ENCODE data around the gene CUBN. TPM values are rescaled to one million over a fixed set of nuclear protein-coding genes. Genes with fewer than 3 reads are reported as not detected.

CUBN gene
- total and polyA plus RNA-seq, 2 experiments from 2014 or later: 0.41 to 0.65 TPM

DNA sequence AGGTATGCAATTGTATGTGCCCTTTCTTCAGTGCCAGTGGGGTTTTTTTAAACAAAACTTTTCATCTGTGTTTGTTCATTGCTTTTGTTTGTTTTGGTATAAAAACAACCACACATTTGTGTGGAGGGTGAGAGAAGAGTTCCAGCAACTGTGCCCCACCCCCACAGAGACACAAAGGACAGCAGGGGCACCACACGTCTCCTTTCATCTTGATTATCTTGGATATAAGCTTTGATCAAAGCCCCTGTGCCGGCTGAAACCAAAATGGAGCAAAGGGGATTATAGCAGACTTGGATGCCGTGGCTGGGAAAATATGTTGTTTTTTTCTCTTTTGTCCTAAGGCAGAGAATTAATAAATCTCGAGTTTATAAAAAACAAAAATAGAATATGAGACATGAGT, 200.5 kb downstream of the CUBN start:
- Histone ChIP-seq H3K36me3 (ENCODE audit: low read depth) (no peaks in the 10 kb centered on the region), H3K79me2 (ENCODE audit: insufficient read depth) (no peaks in the 10 kb centered on the region), H3K4me3 (no peak overlapping the region), H3K4me2 (ENCODE audit: unreplicated experiment) (no peak overlapping the region), H3F3A (ENCODE audit: insufficient read depth) (no peaks in the 10 kb centered on the region), H3K4me1 (ENCODE audit: insufficient read depth) (no peaks in the 10 kb centered on the region), H4K20me1 (ENCODE audit: insufficient read depth) (no peaks in the 10 kb centered on the region), H3K9ac (no peak overlapping the region), H3K9me3 (ENCODE audit: low read depth) (no peaks in the 10 kb centered on the region), H3K27ac (no peak overlapping the region), H3K27me3 (replicated peaks; ENCODE audit: insufficient read depth) (no peaks in the 10 kb centered on the region), H3K9me2 (ENCODE audit: insufficient read depth) (no peaks in the 10 kb centered on the region), H2AFZ (no peak overlapping the region)
- DNase-seq: no peak
- in situ Hi-C loops (cut with MboI): no loop called here
- 84 to 85% methylated on average over 4 of the region's 4 CpGs for WGBS, 2 experiments (ENCODE audit: low coverage in 1 of 2, low lambda C conversion rate in 2 of 2, missing lambda C conversion rate in 2 of 2)
- no peak for TF ChIP-seq EZH2phosphoT487 (IDR thresholded peaks at IDR 0.05; ENCODE audit: insufficient read depth, low read depth)
- no peak for TF ChIP-seq EZH2 (IDR thresholded peaks at IDR 0.05; ENCODE audit: insufficient read depth, poor library complexity, severe bottlenecking)

DNA sequence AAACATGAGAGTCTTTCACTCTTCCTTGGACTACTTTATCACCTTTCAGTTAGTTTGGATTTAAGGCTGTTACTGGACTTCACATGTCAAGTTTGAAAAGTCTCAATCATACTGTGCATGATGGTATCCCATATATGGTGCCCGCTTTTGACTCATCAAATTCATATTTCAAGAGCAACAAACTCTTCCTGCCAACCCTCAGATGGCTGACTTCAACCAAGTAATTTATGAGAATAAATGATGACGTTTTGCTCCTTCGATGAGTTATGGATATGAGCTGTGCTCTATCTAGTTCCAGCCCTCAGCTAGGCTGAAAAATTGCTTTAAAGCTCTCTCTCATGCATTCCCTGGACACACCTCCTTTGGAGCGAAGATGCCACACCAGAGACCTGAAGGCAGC, 202.1 kb downstream of the CUBN start:
- in situ Hi-C loops (cut with MboI): no loop called here
- WGBS, 2 experiments (ENCODE audit: low coverage in 1 of 2, low lambda C conversion rate in 2 of 2, missing lambda C conversion rate in 2 of 2): 77 to 85% methylated on average over 4 of the region's 4 CpGs

DNA sequence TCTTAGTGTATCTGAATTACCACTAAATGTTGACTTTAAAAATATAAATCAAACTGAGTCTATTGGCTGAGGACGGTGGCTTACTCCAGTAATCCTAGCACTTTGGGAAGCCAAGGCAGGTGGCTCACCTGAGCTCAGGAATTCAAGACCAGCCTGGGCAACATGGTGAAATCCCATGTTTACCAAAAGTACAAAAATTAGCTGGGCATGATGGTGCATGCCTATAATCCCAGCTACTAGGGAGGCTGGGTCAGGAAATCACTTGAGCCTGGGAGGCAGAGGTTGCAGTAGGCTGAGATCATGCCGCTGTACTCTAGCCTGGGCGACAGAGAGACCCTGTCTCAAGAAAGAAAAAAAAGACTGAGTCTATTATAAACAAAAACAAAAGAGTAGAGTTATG, 205.9 kb downstream of the CUBN start:
- H3K9ac ChIP-seq: no peak overlapping the region
- no peaks in the 10 kb centered on the region for H3F3A ChIP-seq (ENCODE audit: insufficient read depth)
- H4K20me1 ChIP-seq (ENCODE audit: insufficient read depth): no peaks in the 10 kb centered on the region
- H3K4me1 ChIP-seq (ENCODE audit: insufficient read depth): no peaks in the 10 kb centered on the region
- no peak overlapping the region for H3K4me2 ChIP-seq (ENCODE audit: unreplicated experiment)
- no peaks in the 10 kb centered on the region for H3K79me2 ChIP-seq (ENCODE audit: insufficient read depth)
- no peak overlapping the region for H2AFZ ChIP-seq
- in situ Hi-C loops (cut with MboI): no loop called here
- no peak overlapping the region for H3K27ac ChIP-seq
- no peaks in the 10 kb centered on the region for H3K9me3 ChIP-seq (ENCODE audit: low read depth)
- WGBS, 2 experiments (ENCODE audit: low coverage in 1 of 2, low lambda C conversion rate in 2 of 2, missing lambda C conversion rate in 2 of 2): 90 to 98% methylated on average over 3 of the region's 3 CpGs
- H3K4me3 ChIP-seq: no peak overlapping the region
- no peaks in the 10 kb centered on the region for H3K9me2 ChIP-seq (ENCODE audit: insufficient read depth)
- H3K27me3 ChIP-seq (replicated peaks; ENCODE audit: insufficient read depth): no peaks in the 10 kb centered on the region
- TF ChIP-seq EZH2phosphoT487 (IDR thresholded peaks at IDR 0.05; ENCODE audit: insufficient read depth, low read depth) (no peak), EZH2 (IDR thresholded peaks at IDR 0.05; ENCODE audit: insufficient read depth, poor library complexity, severe bottlenecking) (no peak)
- H3K36me3 ChIP-seq (ENCODE audit: low read depth): no peaks in the 10 kb centered on the region
- no peak for DNase-seq

More for the DNA sequence above, 202.1 kb downstream of the CUBN start:
- H3K79me2 ChIP-seq (ENCODE audit: insufficient read depth): no peaks in the 10 kb centered on the region
- no peak for DNase-seq
- no peak overlapping the region for H2AFZ ChIP-seq
- no peaks in the 10 kb centered on the region for H3F3A ChIP-seq (ENCODE audit: insufficient read depth)
- H3K9me3 ChIP-seq (ENCODE audit: low read depth): no peaks in the 10 kb centered on the region
- no peaks in the 10 kb centered on the region for H3K9me2 ChIP-seq (ENCODE audit: insufficient read depth)
- no peaks in the 10 kb centered on the region for H3K36me3 ChIP-seq (ENCODE audit: low read depth)
- H3K4me1 ChIP-seq (ENCODE audit: insufficient read depth): no peaks in the 10 kb centered on the region
- TF ChIP-seq EZH2 (IDR thresholded peaks at IDR 0.05; ENCODE audit: insufficient read depth, poor library complexity, severe bottlenecking) (no peak), EZH2phosphoT487 (IDR thresholded peaks at IDR 0.05; ENCODE audit: insufficient read depth, low read depth) (no peak)
- H3K27me3 ChIP-seq (replicated peaks; ENCODE audit: insufficient read depth): no peaks in the 10 kb centered on the region
- no peak overlapping the region for H3K9ac ChIP-seq
- no peak overlapping the region for H3K27ac ChIP-seq
- H3K4me3 ChIP-seq: no peak overlapping the region
- H4K20me1 ChIP-seq (ENCODE audit: insufficient read depth): no peaks in the 10 kb centered on the region
- no peak overlapping the region for H3K4me2 ChIP-seq (ENCODE audit: unreplicated experiment)

GRCh38 chr10:16923309-16923708, 206.3 kb downstream of the CUBN start:
- H3K79me2 ChIP-seq (ENCODE audit: insufficient read depth): no peaks in the 10 kb centered on the region
- H3K27me3 ChIP-seq (replicated peaks; ENCODE audit: insufficient read depth): no peaks in the 10 kb centered on the region
- TF ChIP-seq EZH2phosphoT487 (IDR thresholded peaks at IDR 0.05; ENCODE audit: insufficient read depth, low read depth) (no peak), EZH2 (IDR thresholded peaks at IDR 0.05; ENCODE audit: insufficient read depth, poor library complexity, severe bottlenecking) (no peak)
- in situ Hi-C loops (cut with MboI): no loop called here
- no peak overlapping the region for H3K27ac ChIP-seq
- H4K20me1 ChIP-seq (ENCODE audit: insufficient read depth): no peaks in the 10 kb centered on the region
- H3K9me3 ChIP-seq (ENCODE audit: low read depth): no peaks in the 10 kb centered on the region
- no peaks in the 10 kb centered on the region for H3K36me3 ChIP-seq (ENCODE audit: low read depth)
- H3K9ac ChIP-seq: no peak overlapping the region
- no peak for DNase-seq
- H3F3A ChIP-seq (ENCODE audit: insufficient read depth): no peaks in the 10 kb centered on the region
- no peak overlapping the region for H2AFZ ChIP-seq
- H3K4me1 ChIP-seq (ENCODE audit: insufficient read depth): no peaks in the 10 kb centered on the region
- no peak overlapping the region for H3K4me3 ChIP-seq
- H3K9me2 ChIP-seq (ENCODE audit: insufficient read depth): no peaks in the 10 kb centered on the region
- WGBS, 2 experiments (ENCODE audit: low coverage in 1 of 2, low lambda C conversion rate in 2 of 2, missing lambda C conversion rate in 2 of 2): 46 to 49% methylated on average over 2 of the region's 2 CpGs
- H3K4me2 ChIP-seq (ENCODE audit: unreplicated experiment): no peak overlapping the region
